ENCODE results near the gene MCM7. TPM values are rescaled to one million over a fixed set of nuclear protein-coding genes. Genes with fewer than 3 reads are reported as not detected.

MCM7 gene
- total and polyA plus RNA-seq, 2 of the 13 experiments (the other 11 are each of a cell fraction or from before 2014, with no cell fraction given) = 84.5 to 214 TPM

DNA sequence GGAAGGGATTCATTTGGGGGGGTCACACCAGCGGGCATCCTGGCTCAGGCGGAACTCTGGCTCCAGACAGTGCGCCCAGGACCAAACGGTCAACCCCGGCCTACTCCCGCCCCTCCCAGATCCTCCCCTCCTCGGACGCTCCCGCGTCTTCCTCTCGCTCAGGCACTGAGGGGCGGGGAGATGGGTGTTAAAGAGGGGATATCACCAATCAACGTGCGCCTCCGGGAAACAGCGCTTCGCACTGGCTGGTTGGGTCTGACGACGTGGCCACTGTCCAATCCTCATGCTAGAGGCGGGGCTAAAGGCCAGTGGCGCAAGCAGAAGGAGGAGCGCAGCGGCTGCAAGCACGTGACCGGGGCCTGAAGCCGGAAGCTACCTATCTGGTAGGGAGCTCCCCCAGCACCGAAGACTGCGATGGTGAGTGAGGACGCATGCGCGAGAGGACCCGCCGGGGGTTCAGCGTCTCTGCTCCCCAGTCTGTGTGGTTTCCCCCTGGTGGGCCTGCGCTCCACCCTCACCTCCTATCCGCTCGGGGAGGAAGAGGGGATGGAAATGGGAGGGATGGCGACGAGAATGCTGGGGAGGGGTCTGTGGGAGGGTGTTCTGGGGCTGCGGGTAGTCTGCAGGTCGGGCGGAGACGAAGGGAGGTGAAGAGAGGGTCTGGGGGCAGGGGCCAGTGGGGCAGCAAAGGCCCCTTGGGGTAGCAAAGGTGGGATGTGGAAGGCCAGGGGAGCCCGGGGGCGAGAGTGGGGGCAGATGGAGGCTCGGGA is 47.5 kb upstream of the MCM7 start, which contains the start of gene LAMTOR4 (continued):
- TF ChIP-seq, protein P1, sequence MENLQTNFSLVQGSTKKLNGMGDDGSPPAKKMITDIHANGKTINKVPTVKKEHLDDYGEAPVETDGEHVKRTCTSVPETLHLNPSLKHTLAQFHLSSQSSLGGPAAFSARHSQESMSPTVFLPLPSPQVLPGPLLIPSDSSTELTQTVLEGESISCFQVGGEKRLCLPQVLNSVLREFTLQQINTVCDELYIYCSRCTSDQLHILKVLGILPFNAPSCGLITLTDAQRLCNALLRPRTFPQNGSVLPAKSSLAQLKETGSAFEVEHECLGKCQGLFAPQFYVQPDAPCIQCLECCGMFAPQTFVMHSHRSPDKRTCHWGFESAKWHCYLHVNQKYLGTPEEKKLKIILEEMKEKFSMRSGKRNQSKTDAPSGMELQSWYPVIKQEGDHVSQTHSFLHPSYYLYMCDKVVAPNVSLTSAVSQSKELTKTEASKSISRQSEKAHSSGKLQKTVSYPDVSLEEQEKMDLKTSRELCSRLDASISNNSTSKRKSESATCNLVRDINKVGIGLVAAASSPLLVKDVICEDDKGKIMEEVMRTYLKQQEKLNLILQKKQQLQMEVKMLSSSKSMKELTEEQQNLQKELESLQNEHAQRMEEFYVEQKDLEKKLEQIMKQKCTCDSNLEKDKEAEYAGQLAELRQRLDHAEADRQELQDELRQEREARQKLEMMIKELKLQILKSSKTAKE (CRISPR knock-in tag; IDR thresholded peaks at IDR 0.05; ENCODE audit: borderline replicate concordance) = no peak
- TF ChIP-seq HHEX (CRISPR knock-in tag; IDR thresholded peaks at IDR 0.05) (no peak), HOXD1 (CRISPR knock-in tag; IDR thresholded peaks at IDR 0.05) (0 out of 2 replicates have a peak, but pooled peaks have one; percentile 44), HMG20B (CRISPR knock-in tag; conservative IDR thresholded peaks at IDR 0.05) (no peak), ZFAT (CRISPR knock-in tag; conservative IDR thresholded peaks at IDR 0.05) (no peak), DPF2 (CRISPR knock-in tag; IDR thresholded peaks at IDR 0.05; ENCODE audit: borderline replicate concordance, low read depth) (peak; percentile 13; the same call in 1 of the 2 replicates), REPIN1 (CRISPR knock-in tag; IDR thresholded peaks at IDR 0.05; ENCODE audit: borderline replicate concordance, low read depth) (peak; percentile 69), ZNF10 (CRISPR knock-in tag; IDR thresholded peaks at IDR 0.05; ENCODE audit: borderline replicate concordance, low read depth) (no peak), POLR2A (IDR thresholded peaks at IDR 0.05; ENCODE audit: insufficient read depth in 1 of 2, low read depth in 2 of 2, low read length in 2 of 2) (peak in 1 of 2 experiments; percentile 92), NFIC (IDR thresholded peaks at IDR 0.05; ENCODE audit: low read length) (no peak), PHF21A (CRISPR knock-in tag; IDR thresholded peaks at IDR 0.05) (no peak; the same call in 1 of the 2 replicates)
- TF ChIP-seq, protein P2, sequence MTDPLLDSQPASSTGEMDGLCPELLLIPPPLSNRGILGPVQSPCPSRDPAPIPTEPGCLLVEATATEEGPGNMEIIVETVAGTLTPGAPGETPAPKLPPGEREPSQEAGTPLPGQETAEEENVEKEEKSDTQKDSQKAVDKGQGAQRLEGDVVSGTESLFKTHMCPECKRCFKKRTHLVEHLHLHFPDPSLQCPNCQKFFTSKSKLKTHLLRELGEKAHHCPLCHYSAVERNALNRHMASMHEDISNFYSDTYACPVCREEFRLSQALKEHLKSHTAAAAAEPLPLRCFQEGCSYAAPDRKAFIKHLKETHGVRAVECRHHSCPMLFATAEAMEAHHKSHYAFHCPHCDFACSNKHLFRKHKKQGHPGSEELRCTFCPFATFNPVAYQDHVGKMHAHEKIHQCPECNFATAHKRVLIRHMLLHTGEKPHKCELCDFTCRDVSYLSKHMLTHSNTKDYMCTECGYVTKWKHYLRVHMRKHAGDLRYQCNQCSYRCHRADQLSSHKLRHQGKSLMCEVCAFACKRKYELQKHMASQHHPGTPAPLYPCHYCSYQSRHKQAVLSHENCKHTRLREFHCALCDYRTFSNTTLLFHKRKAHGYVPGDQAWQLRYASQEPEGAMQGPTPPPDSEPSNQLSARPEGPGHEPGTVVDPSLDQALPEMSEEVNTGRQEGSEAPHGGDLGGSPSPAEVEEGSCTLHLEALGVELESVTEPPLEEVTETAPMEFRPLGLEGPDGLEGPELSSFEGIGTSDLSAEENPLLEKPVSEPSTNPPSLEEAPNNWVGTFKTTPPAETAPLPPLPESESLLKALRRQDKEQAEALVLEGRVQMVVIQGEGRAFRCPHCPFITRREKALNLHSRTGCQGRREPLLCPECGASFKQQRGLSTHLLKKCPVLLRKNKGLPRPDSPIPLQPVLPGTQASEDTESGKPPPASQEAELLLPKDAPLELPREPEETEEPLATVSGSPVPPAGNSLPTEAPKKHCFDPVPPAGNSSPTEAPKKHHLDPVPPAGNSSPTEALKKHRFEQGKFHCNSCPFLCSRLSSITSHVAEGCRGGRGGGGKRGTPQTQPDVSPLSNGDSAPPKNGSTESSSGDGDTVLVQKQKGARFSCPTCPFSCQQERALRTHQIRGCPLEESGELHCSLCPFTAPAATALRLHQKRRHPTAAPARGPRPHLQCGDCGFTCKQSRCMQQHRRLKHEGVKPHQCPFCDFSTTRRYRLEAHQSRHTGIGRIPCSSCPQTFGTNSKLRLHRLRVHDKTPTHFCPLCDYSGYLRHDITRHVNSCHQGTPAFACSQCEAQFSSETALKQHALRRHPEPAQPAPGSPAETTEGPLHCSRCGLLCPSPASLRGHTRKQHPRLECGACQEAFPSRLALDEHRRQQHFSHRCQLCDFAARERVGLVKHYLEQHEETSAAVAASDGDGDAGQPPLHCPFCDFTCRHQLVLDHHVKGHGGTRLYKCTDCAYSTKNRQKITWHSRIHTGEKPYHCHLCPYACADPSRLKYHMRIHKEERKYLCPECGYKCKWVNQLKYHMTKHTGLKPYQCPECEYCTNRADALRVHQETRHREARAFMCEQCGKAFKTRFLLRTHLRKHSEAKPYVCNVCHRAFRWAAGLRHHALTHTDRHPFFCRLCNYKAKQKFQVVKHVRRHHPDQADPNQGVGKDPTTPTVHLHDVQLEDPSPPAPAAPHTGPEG (CRISPR knock-in tag; IDR thresholded peaks at IDR 0.05) = no peak
- TF ChIP-seq, protein P3, sequence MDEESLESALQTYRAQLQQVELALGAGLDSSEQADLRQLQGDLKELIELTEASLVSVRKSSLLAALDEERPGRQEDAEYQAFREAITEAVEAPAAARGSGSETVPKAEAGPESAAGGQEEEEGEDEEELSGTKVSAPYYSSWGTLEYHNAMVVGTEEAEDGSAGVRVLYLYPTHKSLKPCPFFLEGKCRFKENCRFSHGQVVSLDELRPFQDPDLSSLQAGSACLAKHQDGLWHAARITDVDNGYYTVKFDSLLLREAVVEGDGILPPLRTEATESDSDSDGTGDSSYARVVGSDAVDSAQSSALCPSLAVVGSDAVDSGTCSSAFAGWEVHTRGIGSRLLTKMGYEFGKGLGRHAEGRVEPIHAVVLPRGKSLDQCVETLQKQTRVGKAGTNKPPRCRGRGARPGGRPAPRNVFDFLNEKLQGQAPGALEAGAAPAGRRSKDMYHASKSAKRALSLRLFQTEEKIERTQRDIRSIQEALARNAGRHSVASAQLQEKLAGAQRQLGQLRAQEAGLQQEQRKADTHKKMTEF (CRISPR knock-in tag; IDR thresholded peaks at IDR 0.05) = peak; percentile 60; the same call in 1 of the 2 replicates
- TF ChIP-seq, protein P4, sequence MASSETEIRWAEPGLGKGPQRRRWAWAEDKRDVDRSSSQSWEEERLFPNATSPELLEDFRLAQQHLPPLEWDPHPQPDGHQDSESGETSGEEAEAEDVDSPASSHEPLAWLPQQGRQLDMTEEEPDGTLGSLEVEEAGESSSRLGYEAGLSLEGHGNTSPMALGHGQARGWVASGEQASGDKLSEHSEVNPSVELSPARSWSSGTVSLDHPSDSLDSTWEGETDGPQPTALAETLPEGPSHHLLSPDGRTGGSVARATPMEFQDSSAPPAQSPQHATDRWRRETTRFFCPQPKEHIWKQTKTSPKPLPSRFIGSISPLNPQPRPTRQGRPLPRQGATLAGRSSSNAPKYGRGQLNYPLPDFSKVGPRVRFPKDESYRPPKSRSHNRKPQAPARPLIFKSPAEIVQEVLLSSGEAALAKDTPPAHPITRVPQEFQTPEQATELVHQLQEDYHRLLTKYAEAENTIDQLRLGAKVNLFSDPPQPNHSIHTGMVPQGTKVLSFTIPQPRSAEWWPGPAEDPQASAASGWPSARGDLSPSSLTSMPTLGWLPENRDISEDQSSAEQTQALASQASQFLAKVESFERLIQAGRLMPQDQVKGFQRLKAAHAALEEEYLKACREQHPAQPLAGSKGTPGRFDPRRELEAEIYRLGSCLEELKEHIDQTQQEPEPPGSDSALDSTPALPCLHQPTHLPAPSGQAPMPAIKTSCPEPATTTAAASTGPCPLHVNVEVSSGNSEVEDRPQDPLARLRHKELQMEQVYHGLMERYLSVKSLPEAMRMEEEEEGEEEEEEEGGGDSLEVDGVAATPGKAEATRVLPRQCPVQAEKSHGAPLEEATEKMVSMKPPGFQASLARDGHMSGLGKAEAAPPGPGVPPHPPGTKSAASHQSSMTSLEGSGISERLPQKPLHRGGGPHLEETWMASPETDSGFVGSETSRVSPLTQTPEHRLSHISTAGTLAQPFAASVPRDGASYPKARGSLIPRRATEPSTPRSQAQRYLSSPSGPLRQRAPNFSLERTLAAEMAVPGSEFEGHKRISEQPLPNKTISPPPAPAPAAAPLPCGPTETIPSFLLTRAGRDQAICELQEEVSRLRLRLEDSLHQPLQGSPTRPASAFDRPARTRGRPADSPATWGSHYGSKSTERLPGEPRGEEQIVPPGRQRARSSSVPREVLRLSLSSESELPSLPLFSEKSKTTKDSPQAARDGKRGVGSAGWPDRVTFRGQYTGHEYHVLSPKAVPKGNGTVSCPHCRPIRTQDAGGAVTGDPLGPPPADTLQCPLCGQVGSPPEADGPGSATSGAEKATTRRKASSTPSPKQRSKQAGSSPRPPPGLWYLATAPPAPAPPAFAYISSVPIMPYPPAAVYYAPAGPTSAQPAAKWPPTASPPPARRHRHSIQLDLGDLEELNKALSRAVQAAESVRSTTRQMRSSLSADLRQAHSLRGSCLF (CRISPR knock-in tag; IDR thresholded peaks at IDR 0.05; ENCODE audit: borderline replicate concordance) = no peak

Data from HepG2 (cell line).